Stimulated activated CD8-positive, alpha-beta memory T cell treated with anti-CD3 and anti-CD28 coated beads, Interleukin-12 subunit alpha, Interleukin-12 subunit beta, amount 100 ng/mL, for 24 hours (primary cell): ENCODE data around the gene GTSE1.

ENCODE experiments used
- DNase-seq: peaks from one replicate; pipeline ENCODE4 v3.0.0-alpha.2; 2020; ENCODE audit errors: extremely low read depth

GTSE1 gene

DNA sequence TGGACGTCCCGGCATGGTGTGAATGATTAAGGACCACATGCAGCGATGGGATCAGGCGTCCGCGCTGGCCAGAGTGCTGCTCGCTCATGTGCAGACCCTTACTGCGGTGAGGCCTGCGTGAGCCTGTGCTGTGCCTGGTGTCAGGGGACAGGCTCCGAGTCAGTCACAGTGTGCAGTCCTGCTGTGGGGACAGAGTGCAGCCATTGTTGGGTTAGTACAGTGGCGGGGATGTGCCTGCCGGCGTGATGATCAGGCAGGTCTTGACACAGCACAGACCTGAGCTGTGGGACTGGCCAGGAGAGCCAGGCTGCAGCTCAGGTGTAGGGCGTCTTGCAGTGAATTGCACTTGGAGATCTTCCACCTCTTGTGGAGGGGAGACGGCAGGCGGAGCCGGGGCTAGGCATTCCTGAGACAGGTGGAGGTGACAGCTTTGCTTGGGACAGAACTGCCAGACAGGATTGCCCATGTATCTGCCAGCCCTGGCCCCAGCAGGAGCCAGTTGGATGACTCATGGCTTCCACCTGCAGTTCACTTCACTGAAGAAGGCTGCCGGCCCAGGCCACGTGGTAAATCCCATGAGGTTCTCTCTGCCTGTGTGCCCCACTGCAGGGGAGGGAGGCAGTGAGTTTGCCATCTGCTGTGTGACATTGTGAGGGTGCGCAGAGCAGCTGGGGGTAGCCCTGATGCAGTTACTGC lies 56.2 kb downstream of the GTSE1 start:
- DNase-seq, result no peak

DNA sequence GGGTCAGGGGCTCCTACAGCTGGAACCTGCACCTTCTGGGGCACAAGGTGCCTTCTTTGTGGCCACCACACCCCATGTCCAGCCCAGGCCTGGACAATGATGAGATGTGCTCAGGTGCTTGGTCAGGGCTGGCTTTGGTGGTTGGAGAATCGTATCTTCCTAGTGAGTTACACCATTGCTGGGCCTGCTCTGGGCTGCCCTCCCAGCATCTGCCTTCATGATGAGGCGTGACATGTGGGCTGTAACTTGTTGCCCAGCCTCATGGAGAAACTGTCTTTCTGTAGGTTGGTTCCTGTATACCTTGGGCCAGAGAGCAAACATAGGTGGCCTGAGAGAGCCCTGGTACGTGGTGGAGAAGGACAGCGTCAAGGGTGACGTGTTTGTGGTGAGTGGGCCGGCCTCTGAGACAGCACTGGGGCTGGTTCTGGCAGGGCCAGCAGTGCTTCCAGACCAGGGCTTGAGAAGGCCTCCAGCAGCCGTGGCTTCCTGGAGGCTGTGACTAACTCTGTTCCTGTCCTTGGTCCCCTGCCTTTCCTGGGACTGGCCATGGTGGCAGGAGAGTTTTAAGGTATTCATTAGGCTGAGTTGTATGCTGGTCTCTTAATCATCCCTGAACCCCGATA lies 56.9 kb downstream of the GTSE1 start:
- DNase-seq, result no peak

DNA sequence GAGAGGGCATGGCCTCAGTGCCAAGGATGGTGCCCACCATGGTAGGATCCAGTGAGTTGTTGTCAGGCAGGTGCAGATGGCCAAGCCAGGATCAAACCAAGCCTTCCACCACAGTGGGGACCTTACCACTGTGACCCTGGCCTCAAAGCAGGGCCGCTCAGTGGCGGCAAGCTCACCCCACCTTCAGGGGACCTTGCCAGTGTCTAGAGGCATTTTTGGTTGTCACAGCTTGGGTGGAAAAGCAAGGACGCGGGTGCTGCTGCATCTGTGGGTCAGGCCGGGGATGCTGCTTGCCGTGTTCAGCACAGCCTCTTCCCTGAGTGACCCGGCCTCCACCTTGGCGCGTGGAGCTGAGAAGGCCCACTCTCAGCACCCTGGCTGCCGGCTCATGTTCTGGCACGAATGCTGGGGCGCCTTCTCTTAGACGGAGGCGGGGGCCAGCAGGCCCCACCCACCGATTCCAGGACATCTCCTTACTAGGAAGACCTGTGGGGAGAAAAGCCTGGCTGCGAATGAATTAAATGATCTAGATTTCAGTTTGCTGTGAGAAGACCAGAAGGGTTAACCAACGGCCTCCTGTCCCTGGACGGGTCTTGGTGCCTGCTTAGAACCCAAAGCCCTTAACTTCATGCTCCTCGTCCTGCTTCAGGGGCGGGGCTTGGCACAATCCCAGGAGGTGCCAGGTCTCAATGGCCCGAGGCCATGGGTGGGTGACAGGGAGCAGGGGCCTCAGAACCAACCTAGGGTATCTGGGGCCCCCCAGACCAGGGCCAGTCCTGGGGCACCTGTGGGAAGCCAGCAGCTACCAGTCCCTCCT lies 57.7 kb downstream of the GTSE1 start:
- no peak for DNase-seq

DNA sequence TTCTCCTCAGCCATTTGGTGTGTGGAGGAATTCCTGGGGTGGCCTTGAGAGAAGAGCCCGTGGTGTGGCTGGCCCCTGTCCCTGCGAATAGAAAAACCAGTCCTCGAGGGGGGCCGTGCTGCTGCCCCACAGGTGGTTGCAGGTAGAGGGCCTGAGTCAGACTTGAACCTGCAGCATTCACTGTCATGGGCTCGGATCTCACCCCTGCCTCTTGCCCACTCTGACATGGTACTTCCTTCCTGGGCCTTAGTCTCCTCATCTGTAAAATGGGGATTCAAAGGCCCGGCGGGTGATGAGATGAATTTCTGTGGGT lies 58.3 kb downstream of the GTSE1 start:
- no peak for DNase-seq

DNA sequence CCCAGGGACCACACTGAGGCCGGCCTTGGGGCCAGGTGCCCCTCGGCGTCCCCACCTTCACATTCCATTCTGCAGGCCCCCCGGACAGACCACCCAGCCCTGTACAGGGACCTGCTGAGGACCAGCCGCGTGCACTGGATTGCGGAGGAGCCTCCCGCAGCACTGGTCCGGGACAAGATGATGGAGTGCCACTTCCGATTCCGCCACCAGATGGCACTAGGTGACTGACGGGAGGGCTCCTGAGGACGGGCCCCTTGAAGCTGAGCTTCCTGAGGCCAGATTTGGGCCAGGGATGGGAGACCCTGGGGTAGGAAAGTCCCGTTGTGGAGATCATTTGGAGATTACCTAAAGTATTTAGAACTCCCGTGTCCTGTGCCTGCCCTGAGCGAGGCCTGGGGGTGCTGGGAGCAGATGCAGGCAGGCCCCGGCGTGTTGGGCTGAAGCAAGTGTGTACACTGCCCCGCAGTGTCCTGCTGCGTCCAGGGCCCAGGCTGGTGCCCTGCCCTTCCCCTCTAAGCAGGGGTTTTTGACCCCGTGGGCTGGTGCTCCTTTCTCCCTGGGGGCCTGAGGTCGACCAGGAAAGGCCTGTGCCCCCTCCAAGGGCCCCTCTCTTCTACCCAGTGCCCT lies 58.8 kb downstream of the GTSE1 start:
- no peak for DNase-seq

DNA sequence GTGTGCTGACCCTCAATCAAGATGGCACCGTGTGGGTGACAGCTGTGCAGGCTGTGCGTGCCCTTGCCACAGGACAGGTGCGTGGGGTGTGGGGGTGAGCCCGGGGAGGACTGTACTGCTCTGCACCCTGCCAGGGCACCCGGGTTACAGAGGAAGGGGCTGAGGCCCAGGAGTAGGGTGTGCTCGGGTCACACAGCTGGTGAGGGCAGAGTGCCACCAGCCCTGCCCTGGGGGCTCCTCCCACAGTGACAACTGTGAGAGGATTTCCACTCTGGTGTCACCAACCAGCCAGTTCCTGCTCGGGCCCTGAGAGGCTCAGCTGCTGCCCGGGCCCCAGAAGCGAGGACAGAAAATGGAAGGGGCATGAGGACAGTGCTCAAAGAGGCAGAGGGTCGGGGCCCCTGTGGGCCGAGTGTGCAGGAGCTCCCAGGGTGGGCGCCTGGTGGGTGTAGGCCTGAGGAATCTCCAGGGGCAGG lies 59.4 kb downstream of the GTSE1 start:
- no peak for DNase-seq

DNA sequence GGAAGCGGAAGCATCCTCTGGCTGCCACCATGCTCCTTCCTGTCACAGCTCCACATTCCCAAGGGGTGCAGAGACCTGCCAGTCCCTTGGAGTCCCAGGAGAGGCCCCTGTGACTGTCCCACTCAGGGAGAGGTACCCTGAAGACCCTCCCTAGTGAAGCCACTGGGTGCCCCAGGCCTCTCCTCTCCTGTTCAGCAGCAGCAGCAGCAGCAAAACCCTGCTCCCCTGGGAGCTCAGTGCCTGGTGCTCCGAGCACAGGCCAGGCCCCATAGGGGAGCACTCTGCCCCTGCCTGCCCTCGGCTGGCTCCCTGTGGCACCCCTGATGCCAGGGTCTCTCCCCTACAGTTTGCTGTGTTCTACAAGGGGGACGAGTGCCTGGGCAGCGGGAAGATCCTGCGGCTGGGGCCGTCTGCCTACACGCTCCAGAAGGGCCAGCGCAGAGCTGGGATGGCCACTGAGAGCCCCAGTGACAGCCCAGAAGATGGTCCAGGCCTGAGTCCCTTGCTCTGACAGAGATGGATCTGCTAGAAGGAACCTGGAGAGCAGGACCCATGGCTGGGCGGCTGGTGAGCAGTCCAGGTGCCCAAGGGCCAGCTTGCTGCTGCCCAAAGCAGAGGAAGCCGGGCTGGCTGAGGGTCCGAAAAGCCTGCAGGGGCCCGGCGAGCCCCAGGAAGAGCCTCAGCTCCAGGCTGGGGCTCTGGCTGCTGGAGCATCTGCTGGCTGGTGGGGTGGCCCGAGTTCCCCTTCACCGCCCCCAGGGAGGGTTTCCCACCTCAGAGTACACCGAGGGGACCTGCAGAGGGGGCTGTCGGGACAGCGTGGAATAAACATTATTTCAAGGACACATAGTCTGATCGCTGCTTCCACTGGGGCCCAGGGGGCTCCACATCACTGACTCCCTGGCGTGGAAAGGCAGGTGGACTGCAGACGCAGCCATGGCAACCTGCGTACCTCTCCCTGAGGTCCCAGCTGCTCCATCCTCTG lies 60.1 kb downstream of the GTSE1 start:
- DNase-seq, result no peak

DNA sequence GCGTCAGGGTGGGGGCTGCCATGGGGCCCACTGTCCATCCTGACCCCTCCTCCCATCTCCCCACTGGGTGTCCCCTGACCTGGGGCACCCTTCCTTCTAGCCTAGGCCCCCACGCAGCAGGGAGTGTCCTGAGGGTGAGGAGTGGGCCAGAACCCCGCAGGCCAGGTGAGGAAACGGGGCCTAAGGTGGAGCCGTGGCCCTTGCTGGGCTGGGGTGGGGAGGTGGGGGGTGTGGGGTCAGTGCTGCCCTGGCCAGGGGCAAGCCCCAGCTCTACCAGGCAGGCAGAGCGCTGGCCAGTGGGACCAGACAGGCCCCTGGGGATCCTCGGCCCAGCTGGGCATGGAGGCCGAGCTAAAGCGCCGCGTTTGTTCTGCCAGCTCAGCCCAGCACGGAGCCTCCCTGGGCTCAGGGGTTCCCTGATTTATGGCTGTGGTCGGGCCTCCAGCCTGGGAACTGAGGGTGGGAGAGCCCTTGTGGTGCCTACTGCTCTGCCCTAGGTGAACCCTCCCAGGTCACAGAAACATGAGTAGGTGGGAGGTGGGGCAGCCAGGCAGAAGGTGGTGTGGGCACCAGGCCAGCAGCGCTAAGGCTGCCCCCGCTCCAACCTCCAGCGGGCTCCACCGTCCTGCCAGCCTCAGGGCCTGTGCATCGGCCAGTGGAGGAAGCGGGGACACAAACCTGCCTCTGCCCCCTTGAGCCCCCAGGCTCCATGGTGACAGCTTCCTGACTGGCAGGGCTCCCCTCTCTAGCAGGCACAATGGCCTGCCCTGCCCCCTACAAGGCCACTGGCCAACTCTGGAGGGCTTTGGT lies 61.2 kb downstream of the GTSE1 start:
- DNase-seq, result no peak

DNA sequence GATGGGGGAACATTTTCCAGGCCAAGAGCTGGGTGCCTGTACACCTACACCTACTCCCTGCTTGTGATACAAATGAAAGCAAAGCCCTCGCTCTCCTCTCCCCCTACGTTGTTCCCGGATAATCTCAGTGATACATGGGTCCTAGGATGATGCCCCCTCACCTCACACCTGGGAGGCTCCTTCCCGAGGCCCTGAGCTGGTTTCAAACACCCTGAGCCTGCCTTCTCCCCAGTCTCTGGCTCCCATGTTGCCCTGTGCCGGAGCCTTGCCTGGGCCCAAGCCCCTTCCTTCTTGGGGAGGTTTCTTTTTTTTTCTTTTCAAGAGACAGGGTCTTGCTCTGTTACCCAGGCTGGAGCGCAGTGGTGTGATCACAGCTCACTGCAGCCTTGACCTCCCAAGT lies 62.1 kb downstream of the GTSE1 start:
- no peak for DNase-seq

DNA sequence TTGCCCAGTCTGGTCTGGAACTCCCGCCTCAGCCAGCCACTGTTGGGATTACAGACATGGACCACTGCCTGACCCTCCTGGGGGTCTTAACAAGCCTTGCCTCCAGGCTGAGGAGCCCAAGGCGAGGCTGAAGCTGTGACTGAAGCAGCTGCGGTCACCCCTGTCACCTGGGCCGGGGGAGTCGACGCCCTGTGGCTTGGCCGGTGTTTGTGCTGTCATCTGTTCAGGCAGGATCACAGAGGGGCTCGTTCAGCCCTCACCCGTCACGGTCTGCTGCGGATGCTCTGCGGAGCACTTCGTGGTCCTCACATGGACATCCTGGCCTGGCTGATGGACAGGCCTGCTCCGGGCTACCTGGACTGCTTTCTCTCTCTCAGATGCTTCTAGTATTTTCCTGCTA lies 62.7 kb downstream of the GTSE1 start:
- no peak for DNase-seq

DNA sequence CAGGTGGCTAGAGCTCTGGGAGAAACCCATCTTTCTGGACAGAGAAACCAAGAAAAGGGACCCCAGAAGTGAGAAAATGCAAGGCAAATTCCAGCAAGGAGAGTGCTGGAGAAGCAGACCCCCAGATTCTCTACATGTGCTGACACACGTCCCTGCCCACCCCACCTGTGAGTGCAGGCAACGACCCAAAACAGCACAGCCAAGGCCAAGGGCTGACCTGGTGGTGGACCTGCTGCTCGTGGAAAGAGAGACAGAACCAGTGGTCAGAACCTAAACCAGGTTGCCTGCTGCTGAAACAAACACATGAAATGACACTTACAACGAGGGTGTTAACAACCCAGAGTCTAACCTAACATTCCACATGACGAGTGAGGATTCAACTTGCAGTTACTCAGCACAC lies 63.4 kb downstream of the GTSE1 start:
- DNase-seq, result no peak

DNA sequence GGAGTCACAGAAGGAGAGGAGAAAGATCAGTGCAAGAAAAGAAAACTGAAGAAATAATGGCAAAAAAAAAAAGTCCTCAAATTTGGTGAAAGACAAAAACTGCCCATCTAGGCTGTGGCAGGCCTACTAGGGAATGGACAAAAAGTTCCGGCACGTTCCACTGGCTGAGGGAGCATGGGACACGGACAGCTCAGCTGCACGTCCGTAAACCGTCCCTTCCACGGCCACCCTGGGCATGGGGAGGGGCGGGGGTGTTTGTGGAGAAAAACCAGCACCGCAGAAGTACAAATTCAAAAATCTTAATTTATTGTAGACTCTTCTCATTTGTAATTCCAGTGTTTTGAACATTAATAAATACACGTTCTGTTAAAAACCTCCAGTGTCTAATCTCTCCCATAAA lies 64.2 kb downstream of the GTSE1 start:
- DNase-seq, result no peak

DNA sequence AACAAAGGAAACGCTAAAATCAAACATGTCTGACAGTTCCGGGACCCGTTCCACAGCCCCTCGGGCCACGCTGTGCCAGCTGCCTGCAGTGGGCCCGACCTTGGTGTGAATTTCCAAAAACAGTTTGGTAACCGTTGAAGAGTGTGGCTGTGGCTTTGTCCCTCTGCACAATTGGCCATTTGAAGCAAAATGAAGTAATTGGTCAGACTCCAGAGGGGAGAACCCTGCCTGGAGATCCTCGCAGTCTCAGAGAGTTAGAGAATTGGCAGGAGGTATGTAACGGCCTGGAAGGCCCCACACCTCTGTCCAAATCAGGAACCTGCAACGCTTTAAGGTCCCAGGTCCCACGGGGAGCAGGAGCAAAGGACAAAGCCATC lies 65.1 kb downstream of the GTSE1 start:
- no peak for DNase-seq

DNA sequence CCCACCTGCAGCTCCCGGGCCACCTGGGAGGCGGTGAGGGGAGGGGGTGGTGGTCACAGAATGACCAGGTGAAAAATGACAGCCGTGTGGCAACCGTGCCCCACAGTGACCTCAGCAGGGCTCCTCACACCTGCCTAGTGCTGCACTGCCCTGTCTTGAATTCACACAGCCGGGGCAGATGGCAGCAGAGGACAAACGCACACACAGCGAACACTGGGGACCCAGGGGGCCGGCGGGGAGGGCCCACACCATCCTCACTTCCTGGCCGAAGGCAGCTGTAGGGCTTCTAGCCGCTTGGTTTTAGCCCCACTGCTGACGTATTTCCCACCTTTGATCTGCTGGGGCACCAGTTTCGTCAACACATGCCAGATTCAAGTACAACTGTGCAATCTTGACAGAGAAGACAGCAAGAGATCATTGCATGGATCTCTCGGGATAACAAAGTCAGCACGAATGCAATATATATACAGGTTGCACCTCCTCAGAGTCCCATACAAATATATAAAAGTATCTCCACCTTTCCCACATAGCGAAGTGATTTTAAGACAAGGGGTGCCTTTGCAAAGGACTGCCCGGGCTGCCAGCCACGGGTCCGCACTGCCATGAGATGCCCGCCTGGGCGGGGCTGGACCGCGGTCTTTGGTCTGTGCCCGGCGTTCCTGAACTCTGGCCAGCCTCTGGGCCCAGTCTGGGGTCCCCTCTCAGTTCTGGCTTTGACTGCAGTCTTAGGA lies 65.7 kb downstream of the GTSE1 start:
- DNase-seq, result no peak

DNA sequence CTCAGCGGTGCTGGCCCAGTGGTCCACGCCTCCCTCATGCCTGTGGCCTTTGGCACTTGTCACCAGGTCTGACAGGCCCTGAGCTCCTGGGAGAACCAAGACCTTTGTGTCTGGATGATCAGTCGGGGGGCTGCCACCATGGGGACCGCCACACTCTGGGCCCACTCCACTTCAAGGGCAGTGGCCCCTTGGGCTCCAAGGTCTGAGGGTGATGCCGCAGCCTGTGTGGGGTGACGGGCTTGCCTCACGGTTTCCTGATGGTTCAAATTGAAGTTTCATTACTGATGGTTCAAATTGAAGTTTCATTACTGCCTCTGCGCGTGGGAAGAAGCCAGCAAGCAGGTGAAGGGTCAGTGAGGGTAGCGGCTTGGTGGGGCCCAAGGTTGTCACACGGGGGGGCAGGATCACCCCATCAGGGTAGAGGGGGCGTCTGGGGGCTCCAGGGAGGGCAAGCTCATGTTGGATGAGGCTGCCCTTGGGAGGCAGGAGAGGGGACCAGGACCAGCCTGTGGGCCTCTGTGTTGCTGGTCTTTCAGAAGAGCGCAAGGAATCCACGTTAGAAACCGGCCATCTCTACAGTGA lies 66.4 kb downstream of the GTSE1 start:
- no peak for DNase-seq

DNA sequence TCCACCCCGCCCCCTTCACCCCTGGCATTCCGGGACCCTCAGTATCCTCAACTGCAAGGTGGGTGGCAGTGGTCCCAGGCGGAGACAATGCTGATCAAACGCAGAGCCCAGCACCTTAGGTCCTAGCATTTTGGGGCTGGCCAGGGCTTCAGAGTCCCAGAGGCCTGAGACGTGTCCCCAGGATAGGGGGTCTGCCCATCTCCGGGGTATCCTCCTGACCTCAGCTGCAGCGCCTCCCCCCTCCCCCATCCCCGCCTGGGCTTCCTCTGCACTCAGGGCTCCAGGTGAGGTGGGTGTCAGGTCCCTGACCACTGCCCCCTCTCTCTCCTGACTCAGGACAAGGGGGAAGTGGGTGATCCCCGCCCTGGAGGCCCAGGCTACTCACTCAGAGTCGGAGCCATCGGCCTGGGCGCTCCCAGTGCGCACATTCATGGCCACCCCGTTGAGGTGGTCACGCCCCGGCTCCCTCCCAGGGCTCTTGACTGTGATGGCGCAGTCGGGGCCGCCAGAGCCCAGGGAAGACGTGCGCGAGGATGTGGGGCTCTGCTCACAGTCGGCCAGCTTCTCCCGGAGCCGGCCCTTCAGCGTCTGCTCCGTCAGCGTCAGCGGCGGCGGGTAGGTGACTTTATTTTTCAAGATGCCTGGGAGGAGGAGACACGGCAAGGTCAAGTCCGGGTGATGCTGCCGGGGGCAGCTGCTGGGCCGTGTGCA lies 67.1 kb downstream of the GTSE1 start:
- DNase-seq, result no peak

DNA sequence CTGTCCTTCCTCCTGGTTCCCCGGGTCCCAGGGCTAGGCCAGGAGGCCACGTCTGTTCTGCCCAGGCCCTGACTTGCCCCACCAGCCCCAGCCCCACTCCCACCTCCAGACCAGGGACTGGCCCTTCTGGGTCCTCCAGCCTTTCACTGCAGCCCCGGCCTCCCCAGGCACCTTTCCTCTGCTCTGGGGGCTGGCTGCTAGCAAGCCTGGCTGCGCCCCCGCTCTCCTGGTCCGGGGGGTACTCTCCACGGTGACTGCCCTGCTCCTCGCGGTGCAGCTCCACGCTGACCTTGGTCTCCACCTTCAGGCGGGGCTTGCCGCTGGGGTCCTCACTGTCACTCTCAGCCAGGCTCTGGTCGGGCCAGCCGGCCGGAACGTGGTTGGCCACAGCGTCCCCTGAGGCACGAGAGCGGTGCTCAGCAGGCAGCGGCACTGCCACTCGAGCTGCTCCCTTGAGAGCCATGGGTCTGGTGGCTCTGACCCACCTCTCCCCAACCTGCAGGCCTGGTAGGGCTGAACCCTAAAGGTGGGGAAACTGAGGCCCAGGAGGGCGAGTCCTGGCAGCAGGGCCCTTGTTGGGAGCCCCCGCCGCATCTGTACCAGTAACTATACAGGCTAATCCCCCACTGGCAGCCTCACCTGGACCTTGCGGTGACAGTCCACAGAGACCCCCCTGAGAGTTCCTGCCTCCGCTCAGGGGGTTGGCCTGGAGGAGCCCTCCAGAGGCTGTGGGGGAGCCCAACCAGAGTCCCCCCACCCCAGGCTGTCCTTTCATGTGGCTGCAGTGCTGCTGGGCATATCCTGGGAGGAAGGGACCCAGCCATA lies 67.9 kb downstream of the GTSE1 start:
- DNase-seq, result no peak

DNA sequence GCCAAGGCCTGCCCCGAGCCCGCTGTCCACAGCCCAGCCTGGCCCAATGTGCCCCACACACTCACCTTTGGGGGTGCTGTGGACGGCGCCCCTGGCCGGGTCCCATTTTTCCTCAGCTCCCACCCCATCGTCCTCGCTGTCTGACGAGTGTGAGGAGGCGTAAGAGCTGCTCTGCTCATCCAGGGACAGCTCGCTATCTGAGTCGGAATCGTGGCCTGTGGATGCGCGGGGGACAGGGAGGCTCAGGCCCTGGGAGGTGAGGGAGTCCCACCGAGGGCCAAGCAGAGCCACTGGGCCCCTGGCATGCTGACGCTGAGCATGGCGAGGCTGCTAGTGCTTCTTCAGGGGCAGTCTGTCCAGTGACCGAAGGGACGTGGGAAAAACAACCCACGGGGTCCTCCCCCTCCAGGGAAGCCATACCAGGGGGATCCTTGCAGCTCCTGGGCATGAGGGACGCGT lies 68.5 kb downstream of the GTSE1 start:
- DNase-seq, result no peak
